Measurements from ENCODE around the gene GAB1. TPM values are rescaled to one million over a fixed set of nuclear protein-coding genes. Genes with fewer than 3 reads are reported as not detected.

The GAB1 gene
- total RNA-seq, 6 experiments from 2014 or later = 6.6 to 8.9 (median 6.9) TPM

DNA sequence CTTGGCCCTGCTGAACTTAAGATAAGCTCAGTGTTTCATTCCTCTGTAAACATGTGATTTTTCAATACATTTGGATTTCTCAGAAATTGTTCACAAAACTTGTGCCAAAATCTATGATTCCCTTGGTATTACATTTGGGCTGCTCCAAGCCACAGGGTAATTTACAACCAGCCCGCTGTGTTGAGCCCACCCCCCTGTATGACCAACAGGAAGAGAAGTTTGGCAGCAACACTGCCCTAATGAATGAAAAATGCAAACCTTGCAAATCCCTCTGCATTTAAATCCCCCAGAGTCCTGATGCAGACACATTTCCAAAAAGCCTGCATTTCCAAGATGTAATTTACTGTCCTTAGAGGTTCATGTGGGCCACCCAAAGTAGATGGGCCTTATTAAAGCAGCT is 34.1 kb upstream of the GAB1 start:
- H3K4me3 Mint-ChIP-seq = no peak overlapping the region
- H3K9me3 Mint-ChIP-seq = no peaks in the 10 kb centered on the region
- H3K27me3 Mint-ChIP-seq (ENCODE audit: insufficient read depth) = peaks cover 5% of the 10 kb centered on the region
- TF ChIP-seq, protein P1, sequence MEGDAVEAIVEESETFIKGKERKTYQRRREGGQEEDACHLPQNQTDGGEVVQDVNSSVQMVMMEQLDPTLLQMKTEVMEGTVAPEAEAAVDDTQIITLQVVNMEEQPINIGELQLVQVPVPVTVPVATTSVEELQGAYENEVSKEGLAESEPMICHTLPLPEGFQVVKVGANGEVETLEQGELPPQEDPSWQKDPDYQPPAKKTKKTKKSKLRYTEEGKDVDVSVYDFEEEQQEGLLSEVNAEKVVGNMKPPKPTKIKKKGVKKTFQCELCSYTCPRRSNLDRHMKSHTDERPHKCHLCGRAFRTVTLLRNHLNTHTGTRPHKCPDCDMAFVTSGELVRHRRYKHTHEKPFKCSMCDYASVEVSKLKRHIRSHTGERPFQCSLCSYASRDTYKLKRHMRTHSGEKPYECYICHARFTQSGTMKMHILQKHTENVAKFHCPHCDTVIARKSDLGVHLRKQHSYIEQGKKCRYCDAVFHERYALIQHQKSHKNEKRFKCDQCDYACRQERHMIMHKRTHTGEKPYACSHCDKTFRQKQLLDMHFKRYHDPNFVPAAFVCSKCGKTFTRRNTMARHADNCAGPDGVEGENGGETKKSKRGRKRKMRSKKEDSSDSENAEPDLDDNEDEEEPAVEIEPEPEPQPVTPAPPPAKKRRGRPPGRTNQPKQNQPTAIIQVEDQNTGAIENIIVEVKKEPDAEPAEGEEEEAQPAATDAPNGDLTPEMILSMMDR (IDR thresholded peaks at IDR 0.05) = no peak
- no peak for DNase-seq
- no peaks in the 10 kb centered on the region for H3K36me3 Mint-ChIP-seq (ENCODE audit: low read depth)
- H3K4me1 Mint-ChIP-seq (ENCODE audit: low read depth) = no peaks in the 10 kb centered on the region
- no peak overlapping the region for H3K27ac Mint-ChIP-seq

DNA sequence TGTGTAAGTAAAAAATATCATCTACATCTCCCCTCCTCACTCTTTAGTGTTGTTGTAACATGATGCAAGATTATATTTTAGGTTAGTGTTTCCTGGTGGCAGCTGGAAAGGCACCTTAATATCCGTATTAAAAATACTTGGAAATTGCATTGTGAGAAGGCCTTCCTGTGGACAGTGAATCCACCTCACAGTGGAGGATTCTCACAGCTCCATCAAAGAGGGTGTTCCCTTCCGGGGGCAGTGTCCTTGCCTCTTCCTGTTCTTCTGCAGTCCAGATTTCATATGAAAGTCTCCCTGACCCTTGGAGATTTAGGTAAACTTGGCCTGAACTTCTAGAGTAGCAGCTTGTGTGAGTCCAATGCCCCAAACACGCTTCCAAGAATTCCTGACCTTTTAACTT is 29.9 kb upstream of the GAB1 start:
- TF ChIP-seq, protein P1 (IDR thresholded peaks at IDR 0.05) = no peak
- no peak for DNase-seq
- Mint-ChIP-seq H3K36me3 (ENCODE audit: low read depth) (no peaks in the 10 kb centered on the region), H3K9me3 (no peaks in the 10 kb centered on the region), H3K27ac (no peak overlapping the region), H3K27me3 (ENCODE audit: insufficient read depth) (peaks cover 8% of the 10 kb centered on the region), H3K4me3 (no peak overlapping the region), H3K4me1 (ENCODE audit: low read depth) (no peaks in the 10 kb centered on the region)

DNA sequence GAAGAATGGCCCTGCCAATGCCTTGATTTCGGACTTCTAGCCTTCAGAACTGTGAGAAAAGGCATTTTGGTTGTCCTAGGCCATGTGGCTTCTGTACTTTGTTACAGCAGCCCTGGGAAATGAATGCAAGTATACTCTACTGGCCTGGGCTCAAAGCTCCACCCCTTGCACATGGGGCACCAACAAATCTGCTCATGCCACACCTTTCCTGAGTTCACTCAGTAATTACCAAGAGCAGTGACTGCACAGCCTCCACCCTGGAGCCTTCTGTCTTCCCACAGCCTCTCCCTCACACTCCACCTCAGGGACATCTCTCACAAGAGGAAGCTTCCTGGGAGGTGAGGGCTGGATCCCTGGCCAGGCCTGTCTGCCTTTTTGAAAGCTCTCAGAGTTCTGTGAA is 29.1 kb upstream of the GAB1 start:
- no peak overlapping the region for H3K27ac Mint-ChIP-seq
- DNase-seq = no peak
- H3K27me3 Mint-ChIP-seq (ENCODE audit: insufficient read depth) = peaks cover 8% of the 10 kb centered on the region
- H3K36me3 Mint-ChIP-seq (ENCODE audit: low read depth) = no peaks in the 10 kb centered on the region
- no peaks in the 10 kb centered on the region for H3K4me1 Mint-ChIP-seq (ENCODE audit: low read depth)
- TF ChIP-seq, protein P1 (IDR thresholded peaks at IDR 0.05) = no peak
- no peaks in the 10 kb centered on the region for H3K9me3 Mint-ChIP-seq
- no peak overlapping the region for H3K4me3 Mint-ChIP-seq

DNA sequence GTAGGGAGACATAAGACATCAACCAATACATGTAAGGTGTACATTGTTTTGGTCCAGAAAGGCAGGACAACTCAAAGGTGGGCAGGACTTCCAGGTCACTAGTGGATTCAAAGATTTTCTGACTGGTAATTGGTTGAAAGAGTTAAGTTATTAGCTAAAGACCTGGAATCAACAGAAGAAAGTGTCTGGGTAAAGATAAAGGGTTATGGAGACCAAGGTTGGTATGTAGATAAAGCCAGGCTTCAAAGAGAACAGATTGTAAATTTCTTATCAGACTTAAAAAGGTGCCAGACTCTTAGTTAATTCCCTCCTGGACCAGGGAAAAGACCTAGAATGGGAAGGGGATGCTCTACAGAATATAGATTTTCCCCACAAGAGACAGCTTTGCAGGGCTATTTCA is 28.3 kb upstream of the GAB1 start:
- H3K36me3 Mint-ChIP-seq (ENCODE audit: low read depth) = no peaks in the 10 kb centered on the region
- H3K4me3 Mint-ChIP-seq = no peak overlapping the region
- peaks cover 7% of the 10 kb centered on the region for H3K27me3 Mint-ChIP-seq (ENCODE audit: insufficient read depth)
- H3K9me3 Mint-ChIP-seq = no peaks in the 10 kb centered on the region
- TF ChIP-seq, protein P1 (IDR thresholded peaks at IDR 0.05) = no peak
- no peaks in the 10 kb centered on the region for H3K4me1 Mint-ChIP-seq (ENCODE audit: low read depth)
- DNase-seq = no peak
- H3K27ac Mint-ChIP-seq = no peak overlapping the region

DNA sequence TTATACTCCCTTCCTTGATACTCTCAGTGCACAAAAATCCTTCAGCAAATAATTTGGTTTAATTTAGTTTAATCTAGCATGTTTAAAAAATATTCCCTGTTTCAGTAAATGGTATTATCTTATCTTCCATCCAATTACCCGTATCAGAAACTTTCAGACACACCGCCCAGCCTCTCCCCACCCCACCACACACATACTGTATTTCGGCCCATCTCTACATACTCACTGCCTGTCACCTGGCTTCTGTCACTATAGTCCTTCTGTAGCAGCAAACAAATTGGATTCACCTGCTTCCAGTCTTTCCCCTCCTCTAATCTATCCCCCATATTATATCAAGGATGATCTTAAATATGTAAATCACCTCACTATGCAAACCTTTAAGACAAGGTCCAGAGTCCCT is 24.8 kb upstream of the GAB1 start:
- Mint-ChIP-seq H3K4me1 (ENCODE audit: low read depth) (no peaks in the 10 kb centered on the region), H3K36me3 (ENCODE audit: low read depth) (no peaks in the 10 kb centered on the region), H3K27ac (no peak overlapping the region), H3K4me3 (no peak overlapping the region), H3K27me3 (ENCODE audit: insufficient read depth) (peaks cover 10% of the 10 kb centered on the region), H3K9me3 (no peaks in the 10 kb centered on the region)
- no peak for DNase-seq
- TF ChIP-seq, protein P1 (IDR thresholded peaks at IDR 0.05) = no peak

DNA sequence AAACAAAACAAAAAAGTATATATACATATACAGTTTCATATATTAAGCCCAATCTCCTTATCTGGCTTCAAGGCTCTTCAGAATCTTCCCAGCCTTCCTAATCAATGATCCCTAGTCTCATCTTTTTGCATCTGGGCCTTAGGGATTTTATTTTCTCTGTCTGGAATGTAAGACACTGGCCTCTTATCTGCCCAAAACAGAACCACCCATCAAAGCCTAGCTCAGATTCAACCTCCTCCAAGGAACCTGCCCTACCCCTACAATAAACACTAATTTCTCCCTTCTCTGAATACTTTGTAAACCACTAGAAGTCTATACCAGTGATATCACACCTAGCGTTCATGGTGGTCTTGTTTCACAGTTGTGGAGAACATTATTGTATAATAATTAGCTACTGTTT is 23.2 kb upstream of the GAB1 start:
- H3K27me3 Mint-ChIP-seq (ENCODE audit: insufficient read depth) = peaks cover 16% of the 10 kb centered on the region
- DNase-seq = no peak
- H3K36me3 Mint-ChIP-seq (ENCODE audit: low read depth) = no peaks in the 10 kb centered on the region
- H3K9me3 Mint-ChIP-seq = no peaks in the 10 kb centered on the region
- no peak overlapping the region for H3K27ac Mint-ChIP-seq
- no peak overlapping the region for H3K4me3 Mint-ChIP-seq
- no peaks in the 10 kb centered on the region for H3K4me1 Mint-ChIP-seq (ENCODE audit: low read depth)
- TF ChIP-seq, protein P1 (IDR thresholded peaks at IDR 0.05) = no peak

Measured in HFFc6 (cell line).